GM19351 (cell line): ENCODE data around the gene SCGB3A2.

Source experiments
- ATAC-seq: cut with Tn5 transposase; IDR thresholded peaks from one replicate; pipeline ENCODE4 v1.9.1; 2021; ENCODE audit warnings: mild to moderate bottlenecking, moderate library complexity; ENCODE audit not compliant: unreplicated experiment

Gene SCGB3A2

DNA sequence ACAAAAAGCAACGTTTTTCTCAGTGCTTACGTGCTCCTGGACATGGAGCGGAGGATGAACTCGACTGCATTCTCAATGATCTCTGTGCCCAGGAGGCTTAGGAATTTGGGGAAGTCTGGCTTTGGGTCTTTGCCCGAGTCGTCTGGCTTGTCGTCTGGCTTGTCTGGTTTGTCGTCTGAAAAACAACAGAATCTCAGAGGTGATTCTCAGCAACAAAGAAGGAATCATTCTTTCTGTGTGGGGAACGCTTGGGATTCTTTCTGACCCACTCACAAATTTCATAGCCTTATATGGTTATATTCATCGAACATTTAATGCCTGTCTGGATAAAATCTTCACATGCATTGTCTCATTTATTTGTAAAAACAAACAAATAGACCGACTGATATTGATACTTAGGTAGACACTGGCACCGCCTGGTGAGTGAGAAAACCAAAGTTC lies 23.1 kb downstream of the SCGB3A2 start:
- no peak for ATAC-seq

DNA sequence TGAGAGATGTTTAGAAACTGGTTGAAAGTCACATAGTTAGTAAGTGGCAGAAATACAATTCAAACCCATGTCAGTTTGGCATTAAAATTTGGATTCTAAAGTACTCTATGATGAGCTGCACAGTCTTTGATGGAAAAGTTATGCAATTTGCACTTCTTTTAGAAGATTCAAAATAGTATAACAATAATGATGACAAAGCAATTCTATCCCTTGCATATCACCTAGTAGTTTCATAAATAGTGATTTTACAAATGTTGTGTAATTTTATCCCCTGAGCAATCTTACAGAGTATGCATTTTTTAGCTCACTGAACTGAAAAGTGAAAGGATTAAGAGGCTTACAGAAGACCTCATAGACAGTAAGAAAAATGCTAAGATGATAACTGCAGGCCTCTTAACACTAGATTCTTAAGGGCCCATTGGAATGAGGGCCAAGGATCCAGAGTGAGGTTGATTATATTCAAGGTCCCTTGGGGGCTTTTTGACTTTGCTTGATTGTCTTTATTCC lies 24.2 kb downstream of the SCGB3A2 start:
- no peak for ATAC-seq

DNA sequence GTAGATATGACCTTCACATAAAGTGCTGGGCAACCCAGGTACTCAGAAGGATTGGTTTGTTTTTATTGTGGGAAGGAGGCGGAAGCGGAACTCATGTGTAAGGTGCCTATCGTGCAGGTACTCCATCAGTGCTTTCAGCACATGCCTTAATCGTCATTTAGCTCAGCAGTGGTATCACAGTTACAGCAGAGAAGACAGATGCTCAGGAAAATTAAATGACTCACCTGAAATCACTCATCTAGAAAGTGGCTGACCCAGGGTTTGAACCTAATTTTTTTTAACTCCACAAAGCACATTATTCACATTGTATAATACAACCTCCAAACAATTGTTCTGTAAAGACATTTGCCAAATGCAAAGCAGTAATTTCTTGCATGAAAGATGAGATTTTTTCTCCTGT lies 25.6 kb downstream of the SCGB3A2 start:
- no peak for ATAC-seq

DNA sequence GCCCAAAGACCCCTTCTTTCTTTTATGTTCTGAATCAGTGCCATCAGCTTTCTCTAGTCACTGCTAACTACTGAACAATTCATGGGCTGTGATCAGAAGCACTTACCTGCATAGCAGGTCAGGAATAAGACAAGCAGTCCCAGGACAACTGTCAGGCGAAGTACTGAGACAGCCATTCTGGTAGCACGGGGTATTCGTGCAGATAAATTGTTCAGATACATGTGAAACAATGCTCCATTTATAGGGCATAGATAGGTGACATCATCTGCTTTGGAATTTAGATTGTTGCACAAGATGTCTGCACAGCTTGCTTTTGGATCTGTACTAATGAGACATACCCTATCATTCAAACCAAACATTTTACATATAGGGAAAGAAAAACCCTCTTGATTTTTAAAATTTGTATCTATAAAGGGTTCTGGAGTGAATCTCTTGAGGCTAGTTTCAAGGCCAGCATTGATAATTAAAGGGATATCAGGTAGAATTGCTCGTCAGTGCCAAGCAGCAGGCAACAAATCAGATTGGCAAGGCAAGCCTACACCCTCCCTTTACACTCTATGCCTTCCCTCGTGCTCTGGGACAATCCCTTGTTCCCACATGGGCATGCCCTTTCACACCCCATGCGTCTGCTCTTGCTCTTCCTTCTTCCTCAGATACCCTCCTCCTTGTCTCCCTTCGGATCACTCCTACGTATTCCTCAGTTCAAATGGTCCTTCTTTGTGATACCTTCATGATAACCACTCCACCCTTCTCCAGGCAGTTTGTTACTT lies 28.0 kb downstream of the SCGB3A2 start, which contains the start of gene C5orf46:
Gene C5orf46, minus strand, starts transcription at position 213 of the 770 bp plus-strand sequence. Its CDS starts 37 bp downstream, at position 176.
- no peak for ATAC-seq

- no peak for ATAC-seq
Measured at GRCh38 chr5:147911427-147911826, 32.9 kb downstream of the SCGB3A2 start.

DNA sequence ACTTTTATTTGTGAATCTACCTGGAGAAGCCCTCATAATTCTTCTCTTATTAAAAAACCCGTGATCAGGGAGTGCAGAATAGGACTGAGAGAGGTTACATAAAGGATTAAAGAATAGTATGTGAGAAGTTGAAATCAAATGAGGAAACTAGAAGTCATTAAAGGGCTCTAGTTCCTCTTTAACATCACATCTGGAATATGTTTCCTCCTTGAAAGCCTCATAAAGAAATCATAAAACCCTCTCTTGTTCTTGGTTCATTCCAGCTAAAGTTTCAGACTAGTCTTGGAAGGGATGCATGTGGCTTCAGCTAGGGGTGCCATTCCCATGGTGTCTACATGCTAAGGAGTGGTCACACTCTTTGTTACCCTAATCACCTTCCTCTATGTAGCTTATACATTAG lies 33.5 kb downstream of the SCGB3A2 start:
- no peak for ATAC-seq

- no peak for ATAC-seq
Measured at GRCh38 chr5:147913786-147914185, 35.3 kb downstream of the SCGB3A2 start.

DNA sequence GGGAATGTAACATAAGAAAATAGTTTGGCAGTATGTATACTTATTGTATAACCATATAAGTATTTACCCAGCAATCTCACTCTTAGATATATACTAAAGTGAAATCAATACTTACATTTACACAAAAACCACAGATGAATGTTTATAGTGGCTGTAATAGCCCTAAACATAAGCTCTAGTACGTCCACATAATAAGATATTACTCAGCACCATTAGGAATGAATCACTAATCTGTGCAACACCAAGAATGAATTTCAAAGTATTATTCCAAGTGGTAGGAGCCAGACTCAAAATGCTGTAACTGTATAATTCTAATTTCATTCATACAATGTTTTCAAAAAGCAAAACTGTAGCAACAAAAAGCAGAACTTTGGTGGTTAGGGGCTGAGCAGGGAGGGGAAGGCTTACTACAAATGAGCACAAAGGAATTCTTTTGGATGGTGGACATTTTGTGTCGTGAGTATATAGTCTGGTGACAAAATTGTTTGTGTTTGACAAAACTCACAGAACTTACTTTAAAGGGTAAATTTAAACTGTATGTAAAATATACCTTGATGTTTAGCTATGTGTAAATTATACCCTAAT lies 39.7 kb downstream of the SCGB3A2 start:
- ATAC-seq = no peak

- no peak for ATAC-seq
Measured at GRCh38 chr5:147918899-147919298, 40.4 kb downstream of the SCGB3A2 start.

DNA sequence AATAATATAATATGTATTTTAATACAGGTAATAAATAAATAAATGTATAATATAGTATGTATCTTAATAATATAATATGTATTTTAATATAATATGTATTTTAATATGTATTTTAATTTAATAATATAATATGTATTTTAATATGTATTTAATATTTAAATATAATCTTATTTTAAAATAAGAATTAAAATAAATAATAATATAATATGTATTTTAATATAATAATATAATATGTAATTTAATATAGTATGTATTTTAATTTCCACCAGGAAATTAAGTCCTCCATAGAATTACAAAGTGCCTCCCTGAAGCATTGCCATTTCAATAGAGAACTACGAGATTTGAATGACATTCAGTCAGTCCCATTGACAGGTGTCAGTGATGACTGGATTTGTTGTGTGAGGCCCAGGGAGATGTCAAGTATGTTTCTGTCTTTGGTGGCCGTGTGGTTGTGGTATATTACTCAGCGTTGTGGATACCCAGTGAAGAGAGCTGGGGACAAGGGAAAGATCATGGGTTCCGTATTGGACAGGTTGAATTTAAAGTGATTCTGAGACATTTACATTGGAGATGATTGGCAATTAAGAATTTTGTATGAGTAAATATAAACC lies 42.0 kb downstream of the SCGB3A2 start:
- ATAC-seq = no peak

DNA sequence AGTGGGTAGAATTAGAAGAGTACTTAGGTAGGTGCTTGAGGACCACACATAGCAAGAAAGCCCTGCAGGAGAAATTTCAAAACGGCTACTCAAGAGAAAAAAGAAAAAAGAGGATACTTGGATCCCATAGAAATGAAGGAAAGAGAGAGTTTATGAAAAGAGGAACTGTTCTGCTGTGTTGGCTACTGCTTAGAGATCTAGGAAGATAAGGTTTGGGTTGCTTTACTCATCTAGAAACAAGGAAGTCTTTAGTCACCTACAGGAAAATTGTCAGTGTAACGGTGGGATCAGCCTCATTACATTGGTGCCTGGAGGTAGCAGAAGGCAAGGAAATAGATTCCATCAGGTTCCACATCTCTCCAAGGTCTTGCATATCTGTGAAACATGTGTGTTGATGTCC lies 42.6 kb downstream of the SCGB3A2 start:
- no peak for ATAC-seq

- no peak for ATAC-seq
Measured at GRCh38 chr5:147925020-147925419, 46.5 kb downstream of the SCGB3A2 start.

DNA sequence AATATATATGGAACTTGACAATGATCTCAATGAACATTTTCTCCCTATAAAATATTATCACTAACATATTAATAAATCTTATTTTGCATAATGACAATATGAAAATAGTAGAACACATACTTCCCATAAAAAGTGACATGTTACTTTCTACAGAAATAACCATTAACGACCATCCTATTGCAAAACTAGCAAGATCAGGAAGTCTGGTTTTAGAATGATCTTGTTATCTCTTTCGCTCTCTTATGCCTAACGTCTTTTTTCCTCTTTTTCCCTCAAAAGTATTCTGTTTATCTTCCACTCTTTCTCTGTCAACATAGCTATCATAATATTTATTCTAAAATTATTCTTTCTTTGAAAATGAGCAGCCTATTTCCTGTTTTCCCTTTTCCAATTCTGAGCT lies 49.4 kb downstream of the SCGB3A2 start:
- no peak for ATAC-seq

DNA sequence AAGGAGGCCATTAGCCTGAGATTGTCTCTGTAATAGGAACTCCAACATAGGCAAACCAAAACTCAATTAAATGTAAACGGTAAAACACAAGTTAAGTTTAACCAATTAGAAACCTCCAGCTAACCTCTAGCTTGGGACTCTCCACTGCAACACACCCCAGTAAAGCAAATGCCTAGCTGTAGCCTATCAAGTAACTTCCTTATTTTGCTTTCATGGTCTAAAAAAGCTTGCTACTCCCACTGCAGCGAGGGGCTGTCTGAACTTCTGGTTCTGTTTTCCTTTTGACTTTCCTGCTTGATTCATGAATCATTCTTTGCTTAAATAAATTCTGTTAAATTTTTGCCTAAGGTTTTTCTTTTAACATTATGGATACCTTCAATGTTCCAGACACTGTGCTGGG lies 52.3 kb downstream of the SCGB3A2 start:
- ATAC-seq = peak; percentile 94
